Neural progenitor cell (in vitro differentiated cells): Measurements from ENCODE around the gene OR5A2. TPM values are rescaled to one million over a fixed set of nuclear protein-coding genes. Genes with fewer than 3 reads are reported as not detected.
A peak's percentile ranks its signal among the peaks of the same experiment; 100 is the strongest.

ENCODE experiments used
- DNase-seq: peaks from one replicate; pipeline ENCODE4 v3.0.0-alpha.2; 2016; ENCODE audit warnings: low spot score
- H2AFZ ChIP-seq: fragments of 200-600 bp; sonication (generic); replicated peaks from 2 replicates; pipeline ENCODE4 v1.6.1; 2016; ENCODE audit warnings: antibody characterized with exemption
- H3F3A ChIP-seq: fragments of 200-600 bp; sonication (generic); 2 replicates; pipeline ENCODE4 v1.6.1; 2016; ENCODE audit warnings: antibody characterized with exemption, low read depth
- H3K27ac ChIP-seq: fragments of 200-600 bp; sonication (generic); 2 replicates; pipeline ENCODE4 v1.5.1; 2016; ENCODE audit warnings: mild to moderate bottlenecking
- H3K27me3 ChIP-seq: fragments of 200-600 bp; sonication (generic); 2 replicates; pipeline ENCODE4 v1.6.1; 2016; ENCODE audit warnings: mild to moderate bottlenecking, moderate library complexity
- H3K36me3 ChIP-seq: fragments of 200-600 bp; sonication (generic); 2 replicates; pipeline ENCODE4 v1.5.1; 2016
- H3K4me1 ChIP-seq: fragments of 200-600 bp; sonication (generic); 2 replicates; pipeline ENCODE4 v1.6.1; 2016; ENCODE audit warnings: mixed run types
- H3K4me2 ChIP-seq: fragments of 200-600 bp; sonication (generic); 2 replicates; pipeline ENCODE4 v1.6.1; 2016
- H3K4me3 ChIP-seq: fragments of 200-600 bp; sonication (generic); 2 replicates; pipeline ENCODE4 v1.5.1; 2016
- H3K79me2 ChIP-seq: fragments of 200-600 bp; sonication (generic); 2 replicates; pipeline ENCODE4 v1.6.1; 2016; ENCODE audit warnings: low read depth
- H3K9ac ChIP-seq: fragments of 200-600 bp; sonication (generic); 2 replicates; pipeline ENCODE4 v1.6.1; 2016
- H3K9me3 ChIP-seq: fragments of 200-600 bp; sonication (generic); 2 replicates; pipeline ENCODE4 v1.5.1; 2016; ENCODE audit warnings: low read depth
- H4K20me1 ChIP-seq: fragments of 200-600 bp; sonication (generic); 2 replicates; pipeline ENCODE4 v1.6.1; 2016; ENCODE audit warnings: low read depth
- H3K27ac Mint-ChIP-seq: 3 replicates; pipeline ENCODE4 v1.8.0; 2021; ENCODE audit warnings: mixed read lengths
- H3K27me3 Mint-ChIP-seq: 2 replicates; pipeline ENCODE4 v1.8.0; 2022; ENCODE audit warnings: low read depth, mild to moderate bottlenecking, inconsistent platforms, moderate library complexity, mixed read lengths; ENCODE audit not compliant: insufficient read depth
- H3K36me3 Mint-ChIP-seq: 3 replicates; pipeline ENCODE4 v1.8.0; 2021; ENCODE audit warnings: mixed read lengths
- H3K4me1 Mint-ChIP-seq: 3 replicates; pipeline ENCODE4 v1.8.0; 2021; ENCODE audit warnings: mixed read lengths
- H3K4me3 Mint-ChIP-seq: 3 replicates; pipeline ENCODE4 v1.8.0; 2021; ENCODE audit warnings: mild to moderate bottlenecking, moderate library complexity, mixed read lengths
- H3K9me3 Mint-ChIP-seq: 3 replicates; pipeline ENCODE4 v1.8.0; 2020; ENCODE audit warnings: mixed read lengths
- EZH2 ChIP-seq: fragments of 200-600 bp; sonication (generic); IDR thresholded peaks from 2 replicates; pipeline ENCODE4 v1.6.1; 2017; ENCODE audit warnings: antibody characterized with exemption, mild to moderate bottlenecking, moderate library complexity
- EZH2phosphoT487 ChIP-seq: fragments of 200-600 bp; sonication (generic); IDR thresholded peaks from 2 replicates; pipeline ENCODE4 v1.6.1; 2017; ENCODE audit warnings: antibody characterized with exemption
- total RNA-seq: library from RNA; depleted of rRNA; stranded (reverse); fragments of >200 nt; gene quantifications from 2 replicates; pipeline ENCODE4 v1.2.3, GENCODE V29; 2015; ENCODE audit warnings: low replicate concordance
- TF ChIP-seq, protein P1 (sequence below): fragments of 200-600 bp; sonication (generic); IDR thresholded peaks from 2 replicates; pipeline ENCODE4 v1.5.1; 2017; ENCODE audit warnings: antibody characterized with exemption, mild to moderate bottlenecking

The OR5A2 gene
- total RNA-seq, 1 donor from 2014 or later: not detected

DNA sequence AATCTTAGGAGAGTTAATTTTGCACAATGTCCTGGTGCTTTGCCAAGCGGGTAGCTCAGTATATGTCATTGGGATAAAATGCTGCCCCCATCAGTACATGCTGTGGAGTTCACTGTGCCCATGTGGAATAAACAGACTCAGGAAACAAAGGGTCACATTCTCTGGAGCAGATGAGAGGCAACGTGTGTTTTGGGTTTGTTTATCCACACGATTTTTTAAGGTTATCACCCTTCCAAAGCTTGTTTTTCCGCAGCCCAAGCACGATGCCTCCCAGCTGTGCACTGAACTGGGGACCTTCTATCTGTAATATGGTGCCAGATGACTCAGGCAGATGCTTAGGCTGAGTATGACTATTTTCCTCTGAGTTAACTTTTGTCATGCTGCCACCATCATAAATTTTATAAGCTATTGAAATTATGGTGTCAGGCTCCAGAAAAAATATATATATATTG lies 37.0 kb upstream of the OR5A2 start:
- no peaks in the 10 kb centered on the region for H3K4me1 Mint-ChIP-seq
- Histone ChIP-seq H3K79me2 (no peaks in the 10 kb centered on the region), H2AFZ (peak overlapping the region; percentile 85), H3K36me3 (no peaks in the 10 kb centered on the region), H4K20me1 (no peaks in the 10 kb centered on the region), H3K27me3 (no peaks in the 10 kb centered on the region), H3K9ac (no peak overlapping the region), H3K4me1 (no peaks in the 10 kb centered on the region), H3K27ac (no peak overlapping the region), H3K9me3 (no peaks in the 10 kb centered on the region), H3F3A (no peaks in the 10 kb centered on the region), H3K4me2 (no peak overlapping the region), H3K4me3 (no peak overlapping the region)
- H3K4me3 Mint-ChIP-seq: no peak overlapping the region
- TF ChIP-seq, protein P1, sequence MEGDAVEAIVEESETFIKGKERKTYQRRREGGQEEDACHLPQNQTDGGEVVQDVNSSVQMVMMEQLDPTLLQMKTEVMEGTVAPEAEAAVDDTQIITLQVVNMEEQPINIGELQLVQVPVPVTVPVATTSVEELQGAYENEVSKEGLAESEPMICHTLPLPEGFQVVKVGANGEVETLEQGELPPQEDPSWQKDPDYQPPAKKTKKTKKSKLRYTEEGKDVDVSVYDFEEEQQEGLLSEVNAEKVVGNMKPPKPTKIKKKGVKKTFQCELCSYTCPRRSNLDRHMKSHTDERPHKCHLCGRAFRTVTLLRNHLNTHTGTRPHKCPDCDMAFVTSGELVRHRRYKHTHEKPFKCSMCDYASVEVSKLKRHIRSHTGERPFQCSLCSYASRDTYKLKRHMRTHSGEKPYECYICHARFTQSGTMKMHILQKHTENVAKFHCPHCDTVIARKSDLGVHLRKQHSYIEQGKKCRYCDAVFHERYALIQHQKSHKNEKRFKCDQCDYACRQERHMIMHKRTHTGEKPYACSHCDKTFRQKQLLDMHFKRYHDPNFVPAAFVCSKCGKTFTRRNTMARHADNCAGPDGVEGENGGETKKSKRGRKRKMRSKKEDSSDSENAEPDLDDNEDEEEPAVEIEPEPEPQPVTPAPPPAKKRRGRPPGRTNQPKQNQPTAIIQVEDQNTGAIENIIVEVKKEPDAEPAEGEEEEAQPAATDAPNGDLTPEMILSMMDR: no peak
- DNase-seq: no peak
- no peak overlapping the region for H3K27ac Mint-ChIP-seq
- no peaks in the 10 kb centered on the region for H3K9me3 Mint-ChIP-seq
- H3K36me3 Mint-ChIP-seq: no peaks in the 10 kb centered on the region
- no peaks in the 10 kb centered on the region for H3K27me3 Mint-ChIP-seq

DNA sequence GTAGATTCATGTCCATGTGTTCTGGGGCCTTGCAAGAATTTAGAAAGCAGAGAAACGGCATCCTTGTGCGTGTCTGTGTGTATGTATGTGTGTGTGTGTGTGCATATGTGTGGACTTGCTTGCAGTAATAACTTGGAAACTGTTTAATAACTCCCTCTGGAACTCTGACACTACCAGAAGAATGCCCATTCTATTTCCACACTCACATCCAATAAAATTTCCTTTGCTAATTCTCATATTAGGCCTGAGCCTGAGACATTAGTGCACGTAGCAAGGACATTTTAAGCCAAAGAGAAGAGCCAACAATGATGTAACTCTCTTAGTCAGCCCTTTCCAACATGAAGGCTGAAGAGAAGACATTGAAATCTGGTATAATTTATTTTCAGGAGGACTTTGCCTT lies 33.7 kb upstream of the OR5A2 start:
- Mint-ChIP-seq H3K27ac (no peak overlapping the region), H3K4me3 (no peak overlapping the region), H3K9me3 (peaks cover 4% of the 10 kb centered on the region), H3K36me3 (no peaks in the 10 kb centered on the region), H3K4me1 (peaks cover 3% of the 10 kb centered on the region), H3K27me3 (peaks cover 2% of the 10 kb centered on the region)
- Histone ChIP-seq H3K4me1 (peaks cover 4% of the 10 kb centered on the region), H3K27me3 (no peaks in the 10 kb centered on the region), H3K79me2 (no peaks in the 10 kb centered on the region), H3K36me3 (no peaks in the 10 kb centered on the region), H2AFZ (no peak overlapping the region), H3K4me3 (no peak overlapping the region), H4K20me1 (no peaks in the 10 kb centered on the region), H3K27ac (no peak overlapping the region), H3K9me3 (no peaks in the 10 kb centered on the region), H3K4me2 (no peak overlapping the region), H3F3A (no peaks in the 10 kb centered on the region), H3K9ac (no peak overlapping the region)
- DNase-seq: no peak
- TF ChIP-seq EZH2phosphoT487 (no peak), EZH2 (no peak)
- TF ChIP-seq, protein P1: no peak

DNA sequence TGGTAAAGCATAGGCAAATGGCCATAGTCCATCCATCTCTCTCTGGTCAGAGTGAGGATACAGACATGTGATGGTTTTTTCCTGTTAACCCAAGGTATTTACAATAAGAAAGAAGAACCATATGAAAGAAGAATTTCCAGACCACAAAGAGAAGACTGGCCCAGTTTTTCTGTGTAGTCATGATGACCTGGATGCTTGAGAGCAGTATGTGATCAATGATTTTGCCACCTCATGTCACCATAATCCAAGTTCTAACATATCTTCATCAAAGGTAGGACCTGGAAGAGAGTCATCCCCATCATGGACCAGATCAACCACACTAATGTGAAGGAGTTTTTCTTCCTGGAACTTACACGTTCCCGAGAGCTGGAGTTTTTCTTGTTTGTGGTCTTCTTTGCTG lies 30.4 kb upstream of the OR5A2 start, which contains the start of gene OR4D6:
OR4D6 (plus strand) TSS at position 301 of the 400 bp plus-strand sequence; CDS start at position 301, 0 bp downstream.
- no peak for TF ChIP-seq EZH2phosphoT487
- TF ChIP-seq EZH2: no peak
- TF ChIP-seq, protein P1: no peak
- H4K20me1 ChIP-seq: no peaks in the 10 kb centered on the region

More for the DNA sequence above, 30.4 kb upstream of the OR5A2 start, which contains the start of gene OR4D6:
- no peaks in the 10 kb centered on the region for H3K79me2 ChIP-seq
- no peak within 1 kb of the TSS for H3K4me3 ChIP-seq
- DNase-seq: no peak
- H3K27me3 ChIP-seq: no peaks in the 10 kb centered on the region
- no peak within 1 kb of the TSS for H3K27ac ChIP-seq
- H3K27ac Mint-ChIP-seq: no peak within 1 kb of the TSS
- H3K4me3 Mint-ChIP-seq: no peak within 1 kb of the TSS
- no peaks in the 10 kb centered on the region for H3K9me3 ChIP-seq
- H3K36me3 ChIP-seq: no peaks in the 10 kb centered on the region
- H3K4me1 ChIP-seq: peaks cover 4% of the 10 kb centered on the region
- H3K4me1 Mint-ChIP-seq: peaks cover 3% of the 10 kb centered on the region
- peaks cover 7% of the 10 kb centered on the region for H3K9me3 Mint-ChIP-seq
- peaks cover 3% of the 10 kb centered on the region for H3K27me3 Mint-ChIP-seq
- no peaks in the 10 kb centered on the region for H3F3A ChIP-seq
- no peak within 1 kb of the TSS for H3K4me2 ChIP-seq
- H2AFZ ChIP-seq: no peak within 1 kb of the TSS
- H3K9ac ChIP-seq: no peak within 1 kb of the TSS
- H3K36me3 Mint-ChIP-seq: no peaks in the 10 kb centered on the region
